Hematopoietic multipotent progenitor cell (in vitro differentiated cells): ENCODE data around the gene KRTAP5-8. TPM values are rescaled to one million over a fixed set of nuclear protein-coding genes. Genes with fewer than 3 reads are reported as not detected.
"Not testable (repeated sequence)": the region's sequence is repeated elsewhere in the genome, so short reads cannot be mapped to it uniquely, and the experiment has no call there.

Experiments
- DNase-seq, 3 donors: peaks; one replicate each; pipeline ENCODE4 v3.0.0-alpha.2; 2011 to 2015; ENCODE audit warnings: low read depth in 2 of 3, low spot score in 2 of 3
- total RNA-seq: library from RNA; depleted of rRNA; stranded (reverse); fragments of >200 nt; gene quantifications from one replicate; pipeline ENCODE4 v1.2.3, GENCODE V29; 2012

Gene KRTAP5-8
- total RNA-seq = not detected

DNA sequence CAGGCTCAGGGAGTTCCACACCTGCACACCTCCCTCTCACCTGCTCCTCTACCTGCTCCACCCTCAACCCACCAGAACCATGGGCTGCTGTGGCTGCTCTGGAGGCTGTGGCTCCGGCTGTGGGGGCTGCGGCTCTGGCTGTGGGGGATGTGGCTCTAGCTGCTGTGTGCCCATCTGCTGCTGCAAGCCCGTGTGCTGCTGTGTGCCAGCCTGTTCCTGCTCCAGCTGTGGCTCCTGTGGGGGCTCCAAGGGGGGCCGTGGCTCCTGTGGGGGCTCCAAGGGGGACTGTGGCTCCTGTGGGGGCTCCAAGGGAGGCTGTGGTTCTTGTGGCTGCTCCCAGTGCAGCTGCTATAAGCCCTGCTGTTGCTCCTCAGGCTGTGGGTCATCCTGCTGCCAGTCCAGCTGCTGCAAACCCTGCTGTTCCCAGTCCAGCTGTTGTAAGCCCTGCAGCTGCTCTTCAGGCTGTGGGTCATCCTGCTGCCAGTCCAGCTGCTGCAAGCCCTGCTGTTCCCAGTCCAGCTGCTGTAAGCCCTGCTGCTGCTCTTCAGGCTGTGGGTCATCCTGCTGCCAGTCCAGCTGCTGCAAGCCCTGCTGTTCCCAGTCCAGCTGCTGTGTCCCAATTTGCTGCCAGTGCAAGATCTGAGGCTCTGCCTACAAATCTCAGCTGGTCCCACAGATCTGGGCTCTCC is at the start of gene KRTAP5-8:
Gene KRTAP5-8 (plus strand): TSS at position 49 of the 689 bp plus-strand sequence. CDS start 31 bp downstream, at position 80.
- not testable (repeated sequence) for DNase-seq

GRCh38 chr11:71488681-71489270 is 49.0 kb upstream of the KRTAP5-8 start:
- DNase-seq = no peak

- DNase-seq = no peak
Measured at GRCh38 chr11:71489311-71490043, 48.3 kb upstream of the KRTAP5-8 start.

DNA sequence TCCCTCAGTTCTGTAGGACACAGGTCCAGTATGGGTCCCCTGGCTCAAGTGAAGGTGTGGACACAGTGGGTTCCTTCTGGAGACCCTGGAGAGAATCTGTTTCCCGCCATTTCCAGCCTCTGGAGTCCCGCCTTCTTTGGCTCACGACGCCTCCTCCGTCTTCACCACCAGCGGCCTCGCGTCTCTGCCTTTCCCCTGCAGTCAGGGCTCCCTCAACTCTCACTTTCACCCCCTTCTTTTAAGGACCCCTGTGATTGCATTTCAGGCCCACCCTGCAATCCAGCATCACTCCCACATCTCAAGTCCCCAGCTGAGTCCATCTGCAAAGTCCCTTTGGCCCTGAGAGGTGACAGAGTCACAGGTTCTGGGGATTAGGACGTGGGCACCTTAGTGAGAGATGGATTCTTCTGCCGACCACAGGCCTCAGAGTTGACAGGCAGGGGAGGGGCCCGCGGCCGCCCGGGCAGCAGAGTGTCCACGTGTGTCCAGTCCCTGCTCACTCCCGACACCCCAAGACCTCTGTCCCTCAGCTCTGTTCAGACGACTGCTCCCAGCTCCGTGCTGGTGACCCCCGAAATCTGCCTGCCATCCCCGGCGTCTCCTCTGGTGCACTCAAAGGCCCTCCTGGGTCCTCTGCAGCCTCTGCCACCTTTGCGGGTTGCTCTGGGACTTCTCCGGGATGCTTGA is 47.6 kb upstream of the KRTAP5-8 start:
- DNase-seq = no peak

GRCh38 chr11:71490731-71491390 is 47.0 kb upstream of the KRTAP5-8 start:
- DNase-seq = no peak

DNA sequence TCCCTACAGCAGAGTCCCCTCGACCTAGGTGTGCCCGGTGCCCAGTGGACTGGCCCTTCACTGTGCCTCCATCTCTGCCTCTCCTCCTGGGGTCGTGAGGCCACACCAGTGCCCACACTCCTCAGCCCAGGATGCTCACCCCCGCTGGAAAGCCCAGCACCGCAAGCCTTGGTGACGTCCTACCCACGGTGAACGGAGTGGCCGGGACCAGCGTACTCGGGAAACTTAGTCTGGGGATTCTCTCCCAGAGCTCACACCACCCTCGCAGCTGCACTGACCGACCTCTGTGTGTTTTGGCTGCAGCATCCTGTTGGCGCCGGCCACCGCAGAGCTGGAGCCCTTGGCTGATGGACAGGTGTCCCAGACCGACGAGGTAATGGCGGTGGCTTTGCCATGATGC is 46.3 kb upstream of the KRTAP5-8 start:
- DNase-seq = no peak

GRCh38 chr11:71491940-71492339 is 45.9 kb upstream of the KRTAP5-8 start:
- DNase-seq = no peak

- no peak for DNase-seq
Measured at GRCh38 chr11:71495286-71496230, 42.3 kb upstream of the KRTAP5-8 start.

DNA sequence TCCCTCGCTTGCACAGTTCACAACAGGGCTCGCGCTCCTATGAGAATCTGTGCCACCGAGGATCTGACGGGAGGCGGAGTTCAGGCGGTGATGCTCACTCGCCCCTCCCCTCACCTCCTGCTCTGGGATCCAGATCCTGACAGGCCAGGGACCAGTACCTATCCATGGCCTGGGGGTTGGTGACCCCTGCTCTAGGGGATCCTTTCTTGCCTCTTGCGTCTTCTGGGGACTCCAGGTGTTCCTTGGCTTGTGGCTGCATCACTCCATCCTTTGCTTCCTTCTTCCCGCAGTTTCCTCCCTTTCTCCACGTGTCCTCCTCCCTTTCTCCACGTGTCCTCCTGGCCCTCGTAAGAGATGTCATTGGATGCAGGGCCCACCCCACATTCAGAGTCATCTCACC is 41.4 kb upstream of the KRTAP5-8 start:
- no peak for DNase-seq

DNA sequence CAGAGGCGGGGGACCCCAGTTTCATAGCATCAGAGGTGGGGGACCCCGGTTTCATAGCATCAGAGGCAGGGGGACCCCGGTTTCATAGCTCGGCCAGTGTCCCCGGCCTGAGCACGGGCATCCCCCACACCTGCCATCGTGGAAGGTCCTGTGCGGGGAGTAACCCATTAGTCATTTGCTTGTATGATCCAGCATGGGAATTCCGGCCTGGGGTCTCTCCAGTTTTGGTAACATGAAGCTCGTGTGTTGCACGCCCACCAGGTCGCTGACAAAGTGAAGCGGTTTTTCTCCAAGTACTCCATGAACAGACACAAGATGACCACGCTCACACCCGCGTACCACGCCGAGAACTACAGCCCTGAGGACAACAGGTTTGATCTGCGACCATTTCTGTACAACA is 39.7 kb upstream of the KRTAP5-8 start:
- no peak for DNase-seq

DNA sequence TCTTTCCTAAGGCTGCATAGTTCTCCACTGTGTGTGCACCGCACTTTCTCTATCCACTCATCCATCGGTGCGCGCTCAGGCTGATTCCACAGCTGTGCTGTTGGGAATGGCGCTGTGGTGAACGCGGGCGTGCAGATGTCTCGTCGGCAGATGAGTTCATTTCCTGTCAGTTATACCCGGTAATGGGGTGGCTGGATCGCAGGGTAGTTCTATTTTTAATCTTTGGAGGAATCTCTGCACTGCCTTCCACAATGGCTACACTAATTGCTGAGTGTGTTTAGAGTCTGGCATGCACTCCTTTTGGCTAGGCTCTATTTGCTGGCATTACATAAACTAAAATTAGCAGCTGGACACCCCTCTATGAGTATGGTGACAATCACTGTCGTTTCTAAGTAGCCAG is 38.7 kb upstream of the KRTAP5-8 start:
- DNase-seq = no peak

- no peak for DNase-seq
Measured at GRCh38 chr11:71499546-71499945, 38.3 kb upstream of the KRTAP5-8 start.

- DNase-seq = no peak
Measured at GRCh38 chr11:71500601-71501021, 37.2 kb upstream of the KRTAP5-8 start.

- DNase-seq = no peak
Measured at GRCh38 chr11:71501071-71501985, 36.5 kb upstream of the KRTAP5-8 start.

DNA sequence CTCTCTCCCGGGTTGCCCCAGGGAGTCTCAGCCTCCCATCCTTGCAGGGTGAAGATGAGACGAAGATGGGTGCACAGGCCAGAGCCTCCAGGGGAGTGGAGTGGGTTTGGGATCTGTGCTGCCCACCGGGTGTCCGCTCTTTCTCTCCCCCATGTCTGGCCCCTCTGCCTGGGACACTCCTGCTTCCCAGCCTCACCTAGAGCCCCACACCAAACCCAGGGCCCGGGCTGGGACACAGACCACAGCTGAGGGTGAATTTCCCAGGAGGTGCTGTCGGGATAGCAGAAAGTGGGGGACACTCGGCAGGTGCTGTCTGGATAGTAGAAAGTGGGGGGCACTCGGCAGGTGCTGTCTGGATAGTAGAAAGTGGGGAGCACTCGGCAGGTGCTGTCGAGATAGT is 35.8 kb upstream of the KRTAP5-8 start:
- no peak for DNase-seq

DNA sequence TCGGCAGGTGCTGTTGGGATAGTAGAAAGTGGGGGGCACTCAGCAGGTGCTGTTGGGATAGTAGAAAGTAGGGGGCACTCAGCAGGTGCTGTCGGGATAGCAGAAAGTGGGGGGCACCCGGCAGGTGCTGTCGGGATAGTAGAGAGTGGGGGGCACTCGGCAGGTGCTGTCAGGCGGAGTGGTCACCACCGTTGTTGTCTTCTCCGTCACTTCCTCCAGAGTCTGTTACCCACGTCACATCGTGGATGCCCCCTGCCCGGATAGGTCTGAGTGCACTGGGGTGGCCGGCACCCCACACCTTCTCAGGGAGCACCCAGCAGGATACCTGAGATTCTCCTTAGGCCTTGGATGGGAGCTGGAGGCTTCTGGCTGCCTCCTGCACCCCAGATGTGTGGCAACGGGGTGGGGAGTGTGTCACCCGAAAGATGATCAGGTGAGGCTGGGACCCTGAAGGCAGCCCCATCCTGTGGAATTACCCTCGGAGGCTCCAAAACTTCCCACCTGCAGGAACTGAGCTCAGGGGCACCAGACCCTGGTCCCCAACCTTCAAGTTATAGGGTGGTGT is 34.9 kb upstream of the KRTAP5-8 start:
- DNase-seq = no peak

DNA sequence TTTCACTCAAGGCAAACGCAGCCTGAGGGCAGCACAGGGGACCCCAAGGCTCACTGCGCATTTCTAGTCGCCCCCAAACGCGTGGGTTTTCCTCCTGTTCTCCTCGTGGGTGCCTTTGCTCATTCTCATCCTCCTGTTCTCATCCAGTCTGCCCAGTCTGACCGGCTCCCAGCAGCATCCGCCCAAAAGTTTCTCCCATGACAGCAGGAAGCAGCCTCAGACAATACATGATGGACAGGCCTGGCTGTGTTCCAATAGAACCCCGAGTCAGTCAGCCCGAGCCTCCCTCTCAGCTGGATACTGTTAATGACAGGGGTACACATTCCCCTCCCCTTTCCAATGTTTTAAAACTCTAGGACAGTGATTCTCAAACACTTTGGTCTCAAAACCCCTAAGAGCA is 33.3 kb upstream of the KRTAP5-8 start:
- no peak for DNase-seq

- DNase-seq = no peak
Measured at GRCh38 chr11:71505001-71505400, 32.8 kb upstream of the KRTAP5-8 start.
